ENCODE results near the gene MGST2. TPM values are rescaled to one million over a fixed set of nuclear protein-coding genes. Genes with fewer than 3 reads are reported as not detected.

The MGST2 gene
- polyA plus RNA-seq, 3 donors, result 41.7 to 221 (median 153) TPM

DNA sequence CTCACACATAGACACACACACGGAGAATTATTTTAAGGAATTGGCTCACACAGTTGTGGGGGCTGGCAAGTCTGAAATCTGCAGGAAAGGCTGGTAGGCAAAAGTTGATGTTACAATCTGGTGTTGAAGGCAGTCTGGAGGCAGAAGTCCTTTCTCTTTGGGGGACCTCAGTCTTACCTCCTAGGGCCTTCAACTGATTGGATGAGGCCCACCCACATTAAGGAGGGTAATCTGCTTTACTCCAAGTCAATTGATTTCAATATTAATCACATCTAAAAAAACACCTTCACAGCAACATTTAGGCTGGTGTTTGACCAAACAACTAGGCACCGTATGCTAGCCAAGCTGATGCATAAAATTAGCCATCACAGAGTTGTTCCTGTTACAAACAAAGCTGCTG is 10.7 kb downstream of the MGST2 start:
- H3K36me3 Mint-ChIP-seq, result peaks cover 43 to 69% of the 10 kb centered on the region in 2 donors
- H3K4me1 Mint-ChIP-seq, result peaks cover 46% of the 10 kb centered on the region
- H3K27me3 ChIP-seq (ENCODE audit: control insufficient read depth in 2 of 2, insufficient read depth in 2 of 2, low read length in 2 of 2), result no peaks in the 10 kb centered on the region
- H3K27ac Mint-ChIP-seq, result peak overlapping the region; percentile 90 to 98 (median 97)
- peak overlapping the region in 1 of 3 experiments; percentile 70 for H3K4me3 ChIP-seq (replicated peaks in 1 of 3; ENCODE audit: low read depth in 2 of 3, low read length in 3 of 3)
- peaks cover 0 to 3% (median 0%) of the 10 kb centered on the region in 3 donors for H3K27me3 Mint-ChIP-seq (ENCODE audit: low read depth in 3 of 3)
- H3K4me2 ChIP-seq (replicated peaks; ENCODE audit: extremely low read depth, low read length, poor library complexity, severe bottlenecking), result no peak overlapping the region
- no peak overlapping the region for H3K4me3 Mint-ChIP-seq
- H3K79me2 ChIP-seq (ENCODE audit: insufficient read depth, low read length), result peaks cover 87% of the 10 kb centered on the region
- H3K27ac ChIP-seq (ENCODE audit: low read depth in 1 of 2, low read length in 2 of 2), result peak overlapping the region; percentile 77 to 87
- no peaks in the 10 kb centered on the region for H3K9me3 Mint-ChIP-seq
- peaks cover 32 to 38% of the 10 kb centered on the region in 2 donors for H3K4me1 ChIP-seq (ENCODE audit: control insufficient read depth in 1 of 2, insufficient read depth in 2 of 2, low read length in 2 of 2)
- no peak for DNase-seq
- peaks cover 18 to 52% of the 10 kb centered on the region in 2 donors for H3K36me3 ChIP-seq (replicated peaks in 1 of 2; ENCODE audit: control insufficient read depth in 1 of 2, insufficient read depth in 2 of 2, low read length in 2 of 2)
- intact Hi-C loops (cut with micrococcal nuclease), result loop anchor here in 1 of 2 donors (10.0 kb wide), 1 partner anchor 578 kb away; no protein-coding TSS in a partner anchor
- H3K9me3 ChIP-seq (replicated peaks in 1 of 2; ENCODE audit: control insufficient read depth in 1 of 2, insufficient read depth in 1 of 2, low read length in 2 of 2), result no peaks in the 10 kb centered on the region
- H3K9ac ChIP-seq (ENCODE audit: insufficient read depth, low read length, poor library complexity, severe bottlenecking), result no peak overlapping the region
- H2AFZ ChIP-seq (ENCODE audit: insufficient read depth, low read depth, low read length, poor library complexity, severe bottlenecking), result no peak overlapping the region
- TF ChIP-seq, protein P1, sequence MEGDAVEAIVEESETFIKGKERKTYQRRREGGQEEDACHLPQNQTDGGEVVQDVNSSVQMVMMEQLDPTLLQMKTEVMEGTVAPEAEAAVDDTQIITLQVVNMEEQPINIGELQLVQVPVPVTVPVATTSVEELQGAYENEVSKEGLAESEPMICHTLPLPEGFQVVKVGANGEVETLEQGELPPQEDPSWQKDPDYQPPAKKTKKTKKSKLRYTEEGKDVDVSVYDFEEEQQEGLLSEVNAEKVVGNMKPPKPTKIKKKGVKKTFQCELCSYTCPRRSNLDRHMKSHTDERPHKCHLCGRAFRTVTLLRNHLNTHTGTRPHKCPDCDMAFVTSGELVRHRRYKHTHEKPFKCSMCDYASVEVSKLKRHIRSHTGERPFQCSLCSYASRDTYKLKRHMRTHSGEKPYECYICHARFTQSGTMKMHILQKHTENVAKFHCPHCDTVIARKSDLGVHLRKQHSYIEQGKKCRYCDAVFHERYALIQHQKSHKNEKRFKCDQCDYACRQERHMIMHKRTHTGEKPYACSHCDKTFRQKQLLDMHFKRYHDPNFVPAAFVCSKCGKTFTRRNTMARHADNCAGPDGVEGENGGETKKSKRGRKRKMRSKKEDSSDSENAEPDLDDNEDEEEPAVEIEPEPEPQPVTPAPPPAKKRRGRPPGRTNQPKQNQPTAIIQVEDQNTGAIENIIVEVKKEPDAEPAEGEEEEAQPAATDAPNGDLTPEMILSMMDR (IDR thresholded peaks at IDR 0.05), result no peak
- H4K20me1 ChIP-seq (ENCODE audit: insufficient read depth, low read length), result no peaks in the 10 kb centered on the region
- WGBS (ENCODE audit: insufficient coverage), result no CpG with 5 or more reads among the region's 2 CpGs

DNA sequence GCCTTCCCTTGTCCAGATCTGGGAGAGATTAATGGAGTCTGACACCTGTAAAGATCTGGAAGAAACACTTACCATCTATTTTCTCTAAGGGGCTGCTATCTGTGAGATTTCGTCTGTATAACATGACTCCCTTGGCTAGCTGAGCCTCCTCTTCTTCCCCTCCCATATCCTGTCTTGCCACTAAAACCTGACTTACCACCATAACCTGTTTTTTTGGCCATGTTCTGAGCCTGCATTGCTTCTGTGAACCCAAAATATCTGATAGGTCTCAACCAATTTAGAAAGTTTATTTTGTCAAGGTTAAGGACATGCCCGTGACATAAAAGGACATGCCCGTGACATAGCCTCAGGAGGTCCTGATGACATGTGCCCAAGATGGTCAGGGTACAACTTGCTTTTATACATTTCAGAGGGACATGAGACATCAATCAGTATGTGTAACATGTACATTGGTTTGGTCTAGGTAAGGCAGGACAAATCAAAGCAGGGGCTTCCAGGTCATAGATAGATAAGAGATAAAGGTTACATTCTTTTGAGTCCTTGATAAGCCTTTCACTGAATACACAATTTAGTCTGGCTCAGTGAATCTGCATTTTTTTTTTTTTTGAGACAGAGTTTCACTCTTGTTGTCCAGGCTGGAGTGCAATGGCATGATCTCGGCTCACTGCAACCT is 11.4 kb downstream of the MGST2 start:
- WGBS (ENCODE audit: insufficient coverage), result 87% methylated on average over 4 of the region's 4 CpGs
- H3K4me3 ChIP-seq (replicated peaks in 1 of 3; ENCODE audit: low read depth in 2 of 3, low read length in 3 of 3), result no peak overlapping the region
- TF ChIP-seq, protein P1 (IDR thresholded peaks at IDR 0.05), result no peak
- intact Hi-C loops (cut with micrococcal nuclease), result loop anchor here in 1 of 2 donors (10.0 kb wide), 1 partner anchor 578 kb away; no protein-coding TSS in a partner anchor
- Mint-ChIP-seq H3K27me3 (ENCODE audit: low read depth in 3 of 3) (peaks cover 0 to 3% (median 0%) of the 10 kb centered on the region in 3 donors), H3K36me3 (peaks cover 45 to 70% of the 10 kb centered on the region in 2 donors), H3K9me3 (no peaks in the 10 kb centered on the region), H3K27ac (peak overlapping the region in 4 of 7 donors; percentile 62 to 83 (median 76)), H3K4me1 (peaks cover 47% of the 10 kb centered on the region), H3K4me3 (no peak overlapping the region)
- H3K27me3 ChIP-seq (ENCODE audit: control insufficient read depth in 2 of 2, insufficient read depth in 2 of 2, low read length in 2 of 2), result no peaks in the 10 kb centered on the region
- peaks cover 32 to 38% of the 10 kb centered on the region in 2 donors for H3K4me1 ChIP-seq (ENCODE audit: control insufficient read depth in 1 of 2, insufficient read depth in 2 of 2, low read length in 2 of 2)
- H3K27ac ChIP-seq (ENCODE audit: low read depth in 1 of 2, low read length in 2 of 2), result peak overlapping the region in 1 of 2 donors; percentile 87
- DNase-seq, result no peak
- H3K36me3 ChIP-seq (replicated peaks in 1 of 2; ENCODE audit: control insufficient read depth in 1 of 2, insufficient read depth in 2 of 2, low read length in 2 of 2), result peaks cover 18 to 52% of the 10 kb centered on the region in 2 donors
- H3K9ac ChIP-seq (ENCODE audit: insufficient read depth, low read length, poor library complexity, severe bottlenecking), result no peak overlapping the region
- H3K9me3 ChIP-seq (replicated peaks in 1 of 2; ENCODE audit: control insufficient read depth in 1 of 2, insufficient read depth in 1 of 2, low read length in 2 of 2), result no peaks in the 10 kb centered on the region
- no peak overlapping the region for H3K4me2 ChIP-seq (replicated peaks; ENCODE audit: extremely low read depth, low read length, poor library complexity, severe bottlenecking)
- H4K20me1 ChIP-seq (ENCODE audit: insufficient read depth, low read length), result no peaks in the 10 kb centered on the region
- H2AFZ ChIP-seq (ENCODE audit: insufficient read depth, low read depth, low read length, poor library complexity, severe bottlenecking), result no peak overlapping the region
- H3K79me2 ChIP-seq (ENCODE audit: insufficient read depth, low read length), result peaks cover 87% of the 10 kb centered on the region

Measured in CD14-positive monocyte (primary cell).